ENCODE results near the gene UBE2E1. TPM values are rescaled to one million over a fixed set of nuclear protein-coding genes. Genes with fewer than 3 reads are reported as not detected.
A peak's percentile ranks its signal among the peaks of the same experiment; 100 is the strongest.

UBE2E1 gene
- total and polyA plus RNA-seq, 2 of the 4 experiments (the other 2 are of a cell fraction): 54.1 to 91.6 TPM

DNA sequence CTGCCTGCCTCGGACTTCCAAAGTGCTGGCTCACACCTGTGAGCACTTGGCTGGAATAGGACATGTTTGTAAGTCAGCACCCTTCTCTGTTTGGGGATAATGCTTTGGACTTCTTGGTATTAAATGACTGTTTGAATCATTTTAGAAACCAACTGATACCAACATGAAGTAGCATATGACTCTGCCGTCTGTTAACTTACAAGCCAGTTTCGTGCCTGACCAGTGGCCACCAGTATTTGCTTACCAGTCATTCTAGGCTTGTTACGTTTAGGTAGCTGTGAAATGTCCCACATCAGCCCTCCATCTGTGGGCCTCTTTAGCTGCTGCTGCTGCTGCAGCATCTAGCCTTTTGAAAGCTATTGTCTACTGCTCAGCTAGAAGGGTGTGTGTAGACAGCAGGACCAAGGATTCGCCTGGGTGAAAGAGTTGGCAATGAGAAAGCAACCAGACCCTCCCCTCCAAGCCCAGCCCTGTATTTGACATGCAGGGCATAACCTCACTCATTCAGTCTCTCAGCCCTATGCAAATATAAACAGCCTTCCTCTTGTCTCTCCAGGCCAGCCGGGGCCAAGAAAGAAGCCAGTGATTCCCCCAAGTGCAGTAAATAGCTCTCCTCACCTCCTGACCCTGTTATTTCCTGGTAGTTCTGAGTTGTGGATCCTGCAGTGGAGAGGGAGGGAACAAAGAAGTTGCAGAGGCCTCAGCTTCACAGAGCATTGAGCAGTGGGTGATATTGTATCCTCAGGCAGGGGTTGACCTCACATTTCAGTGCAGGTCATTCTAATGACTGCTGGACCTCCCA lies 60.0 kb downstream of the UBE2E1 start:
- H4K5ac ChIP-seq (ENCODE audit: low read depth, low read length): no peak overlapping the region
- H3K18ac ChIP-seq (ENCODE audit: low read depth, low read length): no peak overlapping the region
- H3K27ac ChIP-seq (ENCODE audit: insufficient read depth, low read length): no peak overlapping the region
- H2BK120ac ChIP-seq (ENCODE audit: low read depth, low read length): no peak overlapping the region
- H4K91ac ChIP-seq (ENCODE audit: insufficient read depth, low read depth, low read length): no peak overlapping the region
- ATAC-seq (ENCODE audit: low read depth) (peak; percentile 83), DNase-seq (peak; percentile 38)
- intact Hi-C loops (cut with micrococcal nuclease) (loop anchor here (1.0 kb wide), 1 partner anchor 8 kb away; no protein-coding TSS in a partner anchor), in situ Hi-C loops (cut with MboI; ENCODE audit: low sequenced_read_pairs) (no loop called here), dilution Hi-C loops (cut with HindIII; ENCODE audit: low sequenced_read_pairs, unreplicated experiment) (no loop called here)
- H2BK20ac ChIP-seq (ENCODE audit: low read depth, low read length): no peak overlapping the region
- H2AK9ac ChIP-seq (replicated peaks; ENCODE audit: low read depth, low read length, poor library complexity): peak overlapping the region; percentile 39
- H3K4me3 ChIP-seq (ENCODE audit: insufficient read depth, low read depth, low read length): no peak overlapping the region
- H3K79me1 ChIP-seq (ENCODE audit: low read depth in 1 of 2, low read length in 2 of 2): peaks cover 36 to 73% of the 10 kb centered on the region in 2 experiments
- peak overlapping the region; percentile 15 for H3K14ac ChIP-seq (replicated peaks; ENCODE audit: low read depth, low read length)
- H3K56ac ChIP-seq (ENCODE audit: extremely low read depth, insufficient read depth, low read length): no peak overlapping the region
- no peak overlapping the region for H3K4ac ChIP-seq (ENCODE audit: low read depth, low read length)
- ChIA-PET POLR2A (ENCODE audit: unreplicated experiment) (no interaction called here), CTCF (interaction anchor here (0.6 kb wide), 1 partner anchor 325 kb away, joined by 3 read pairs; no protein-coding TSS in a partner anchor)
- H2BK15ac ChIP-seq (ENCODE audit: low read depth, low read length): no peak overlapping the region
- no peak overlapping the region for H2AK5ac ChIP-seq (ENCODE audit: low read depth, low read length)
- no peak overlapping the region for H2BK5ac ChIP-seq (ENCODE audit: low read depth, low read length, poor library complexity, severe bottlenecking)
- H4K8ac ChIP-seq (ENCODE audit: low read depth in 2 of 2, low read length in 2 of 2): no peak overlapping the region
- no TSS peak for BruUV-seq (replicated peaks)
- no peaks in the 10 kb centered on the region for H3K9me3 ChIP-seq (ENCODE audit: control insufficient read depth, insufficient read depth, low read length)
- H3K23ac ChIP-seq (ENCODE audit: low read depth, low read length): 0 out of 2 replicates have a peak overlapping the region, but pooled peaks have one; percentile 7
- H3K4me1 ChIP-seq (ENCODE audit: control insufficient read depth, insufficient read depth, low read length): peaks cover 14% of the 10 kb centered on the region
- H3K9me1 ChIP-seq (ENCODE audit: insufficient read depth, low read length): peaks cover 12% of the 10 kb centered on the region
- 70% methylated on average over 2 of the region's 6 CpGs; no CpG with 5 or more reads in 1 of the 2 experiments for WGBS, 2 experiments (ENCODE audit: extremely low coverage in 2 of 2, insufficient read length in 1 of 2)
- H4K20me1 ChIP-seq (ENCODE audit: insufficient read depth, low read length): peaks cover 61% of the 10 kb centered on the region
- no peaks in the 10 kb centered on the region for H3K27me3 ChIP-seq (ENCODE audit: control insufficient read depth, insufficient read depth, low read length)
- H3K4me2 ChIP-seq (ENCODE audit: low read depth, low read length): no peak overlapping the region; the same call in 1 of the 2 replicates
- peak overlapping the region; percentile 1 for H2AFZ ChIP-seq (replicated peaks; ENCODE audit: low read length, poor library complexity)
- peaks cover 3% of the 10 kb centered on the region; the same call in 1 of the 2 replicates for H3K36me3 ChIP-seq (ENCODE audit: control insufficient read depth, insufficient read depth, low read length)
- no peak overlapping the region for H3K9ac ChIP-seq (ENCODE audit: low read depth, low read length)
- TF ChIP-seq RCOR1 (IDR thresholded peaks at IDR 0.05; ENCODE audit: insufficient replicate concordance, low read length): no peak
- no peak for TF ChIP-seq MAFK (IDR thresholded peaks at IDR 0.05; ENCODE audit: low read depth, low read length)
- TF ChIP-seq, protein P1, sequence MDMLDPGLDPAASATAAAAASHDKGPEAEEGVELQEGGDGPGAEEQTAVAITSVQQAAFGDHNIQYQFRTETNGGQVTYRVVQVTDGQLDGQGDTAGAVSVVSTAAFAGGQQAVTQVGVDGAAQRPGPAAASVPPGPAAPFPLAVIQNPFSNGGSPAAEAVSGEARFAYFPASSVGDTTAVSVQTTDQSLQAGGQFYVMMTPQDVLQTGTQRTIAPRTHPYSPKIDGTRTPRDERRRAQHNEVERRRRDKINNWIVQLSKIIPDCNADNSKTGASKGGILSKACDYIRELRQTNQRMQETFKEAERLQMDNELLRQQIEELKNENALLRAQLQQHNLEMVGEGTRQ (IDR thresholded peaks at IDR 0.05; ENCODE audit: low read depth, low read length): no peak
- no peak for TF ChIP-seq BHLHE40 (IDR thresholded peaks at IDR 0.05; ENCODE audit: low read depth, low read length)
- TF ChIP-seq CHD1 (IDR thresholded peaks at IDR 0.05; ENCODE audit: low read depth, low read length): no peak
- no peak for TF ChIP-seq SMC3 (IDR thresholded peaks at IDR 0.05; ENCODE audit: low read depth, low read length)
- no peak for TF ChIP-seq MXI1 (IDR thresholded peaks at IDR 0.05; ENCODE audit: borderline replicate concordance, low read depth, low read length)
- TF ChIP-seq POLR2A (IDR thresholded peaks at IDR 0.05; ENCODE audit: low read depth, low read length): no peak
- TF ChIP-seq NFE2L2 (IDR thresholded peaks at IDR 0.05; ENCODE audit: low read depth, low read length): no peak
- TF ChIP-seq, protein P2, sequence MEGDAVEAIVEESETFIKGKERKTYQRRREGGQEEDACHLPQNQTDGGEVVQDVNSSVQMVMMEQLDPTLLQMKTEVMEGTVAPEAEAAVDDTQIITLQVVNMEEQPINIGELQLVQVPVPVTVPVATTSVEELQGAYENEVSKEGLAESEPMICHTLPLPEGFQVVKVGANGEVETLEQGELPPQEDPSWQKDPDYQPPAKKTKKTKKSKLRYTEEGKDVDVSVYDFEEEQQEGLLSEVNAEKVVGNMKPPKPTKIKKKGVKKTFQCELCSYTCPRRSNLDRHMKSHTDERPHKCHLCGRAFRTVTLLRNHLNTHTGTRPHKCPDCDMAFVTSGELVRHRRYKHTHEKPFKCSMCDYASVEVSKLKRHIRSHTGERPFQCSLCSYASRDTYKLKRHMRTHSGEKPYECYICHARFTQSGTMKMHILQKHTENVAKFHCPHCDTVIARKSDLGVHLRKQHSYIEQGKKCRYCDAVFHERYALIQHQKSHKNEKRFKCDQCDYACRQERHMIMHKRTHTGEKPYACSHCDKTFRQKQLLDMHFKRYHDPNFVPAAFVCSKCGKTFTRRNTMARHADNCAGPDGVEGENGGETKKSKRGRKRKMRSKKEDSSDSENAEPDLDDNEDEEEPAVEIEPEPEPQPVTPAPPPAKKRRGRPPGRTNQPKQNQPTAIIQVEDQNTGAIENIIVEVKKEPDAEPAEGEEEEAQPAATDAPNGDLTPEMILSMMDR (conservative IDR thresholded peaks at IDR 0.05; ENCODE audit: low read depth, low read length): no peak
- no peak for TF ChIP-seq RAD21 (IDR thresholded peaks at IDR 0.05; ENCODE audit: low read length)
- no peak for TF ChIP-seq FOS (IDR thresholded peaks at IDR 0.05; ENCODE audit: low read depth, low read length)
- no peak for TF ChIP-seq CEBPB (IDR thresholded peaks at IDR 0.05; ENCODE audit: low read depth, low read length)
- TF ChIP-seq MAZ (IDR thresholded peaks at IDR 0.05; ENCODE audit: borderline replicate concordance, low read depth, low read length): no peak
